Ishikawa (cell line): ENCODE data around the gene UBALD2.

Source experiments
- CEBPB ChIP-seq: IDR thresholded peaks from 2 replicates; pipeline ENCODE4 v1.6.1; 2012
- CREB1 ChIP-seq: IDR thresholded peaks from 2 replicates; pipeline ENCODE4 v1.6.1; 2012; ENCODE audit warnings: low read depth
- EGR1 ChIP-seq: IDR thresholded peaks from 2 replicates; pipeline ENCODE4 v1.6.1; 2012
- EP300 ChIP-seq: IDR thresholded peaks from 2 replicates; pipeline ENCODE4 v1.6.1; 2012; ENCODE audit warnings: borderline replicate concordance
- FOXM1 ChIP-seq: IDR thresholded peaks from 2 replicates; pipeline ENCODE4 v1.6.1; 2012; ENCODE audit warnings: low read depth, borderline replicate concordance
- NFIC ChIP-seq: IDR thresholded peaks from 2 replicates; pipeline ENCODE4 v1.6.1; 2012
- RAD21 ChIP-seq: IDR thresholded peaks from 2 replicates; pipeline ENCODE4 v1.6.1; 2012; ENCODE audit warnings: low read depth
- TAF1 ChIP-seq: IDR thresholded peaks from 2 replicates; pipeline ENCODE4 v1.6.1; 2012; ENCODE audit warnings: low read depth, mild to moderate bottlenecking
- TCF12 ChIP-seq: IDR thresholded peaks from 2 replicates; pipeline ENCODE4 v1.6.1; 2012; ENCODE audit warnings: low read depth
- TEAD4 ChIP-seq: IDR thresholded peaks from 2 replicates; pipeline ENCODE4 v1.6.1; 2012
- YY1 ChIP-seq: IDR thresholded peaks from 2 replicates; pipeline ENCODE4 v1.6.1; 2012; ENCODE audit warnings: low read depth
- ZBTB7A ChIP-seq: IDR thresholded peaks from 2 replicates; pipeline ENCODE4 v1.6.1; 2012; ENCODE audit warnings: low read depth
- TF ChIP-seq, protein P1 (sequence below): IDR thresholded peaks from 2 replicates; pipeline ENCODE4 v1.6.1; 2012
- TF ChIP-seq, protein P2 (sequence below): IDR thresholded peaks from 2 replicates; pipeline ENCODE4 v1.6.1; 2012
- TF ChIP-seq, protein P3 (sequence below): IDR thresholded peaks from 2 replicates; pipeline ENCODE4 v1.6.1; 2012; ENCODE audit warnings: low read depth, mild to moderate bottlenecking

Gene UBALD2

DNA sequence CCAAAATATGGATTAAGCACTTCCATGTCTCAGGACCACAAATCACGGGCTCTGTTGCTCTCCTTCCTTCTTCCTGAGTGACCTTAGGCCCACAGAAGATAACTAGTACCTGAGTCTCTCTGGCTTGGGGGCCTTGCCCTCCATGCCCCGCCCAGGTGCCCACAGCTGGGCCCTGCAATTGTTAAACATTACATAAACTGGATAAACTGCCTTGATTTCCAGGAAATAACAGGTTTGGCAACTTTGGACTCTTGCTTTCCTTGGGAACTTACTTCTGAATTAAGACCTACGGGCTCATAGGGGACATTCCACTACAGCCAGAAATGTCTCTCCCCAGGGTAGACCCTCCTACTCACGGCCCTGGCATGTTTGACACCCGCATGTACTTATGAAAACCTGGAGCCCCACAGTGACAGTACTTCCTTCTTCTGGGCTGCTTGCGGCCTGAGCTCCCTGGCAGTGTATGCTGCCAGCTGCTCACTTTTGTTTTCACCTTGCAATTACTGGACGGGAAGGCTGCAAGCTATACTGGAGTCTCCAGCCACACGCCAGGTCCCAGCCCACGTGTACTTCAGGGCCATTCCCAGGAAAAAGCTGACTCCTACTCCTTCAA is 2.3 kb upstream of the UBALD2 start:
- no peak for TF ChIP-seq TEAD4
- no peak for TF ChIP-seq TAF1
- TF ChIP-seq, protein P1, sequence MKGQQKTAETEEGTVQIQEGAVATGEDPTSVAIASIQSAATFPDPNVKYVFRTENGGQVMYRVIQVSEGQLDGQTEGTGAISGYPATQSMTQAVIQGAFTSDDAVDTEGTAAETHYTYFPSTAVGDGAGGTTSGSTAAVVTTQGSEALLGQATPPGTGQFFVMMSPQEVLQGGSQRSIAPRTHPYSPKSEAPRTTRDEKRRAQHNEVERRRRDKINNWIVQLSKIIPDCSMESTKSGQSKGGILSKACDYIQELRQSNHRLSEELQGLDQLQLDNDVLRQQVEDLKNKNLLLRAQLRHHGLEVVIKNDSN = no peak
- TF ChIP-seq EP300 = no peak; the same call in 1 of the 2 replicates
- TF ChIP-seq RAD21 = no peak
- TF ChIP-seq CREB1 = no peak
- TF ChIP-seq, protein P2, sequence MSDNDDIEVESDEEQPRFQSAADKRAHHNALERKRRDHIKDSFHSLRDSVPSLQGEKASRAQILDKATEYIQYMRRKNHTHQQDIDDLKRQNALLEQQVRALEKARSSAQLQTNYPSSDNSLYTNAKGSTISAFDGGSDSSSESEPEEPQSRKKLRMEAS = peak; percentile 18; the same call in 1 of the 2 replicates
- no peak for TF ChIP-seq YY1
- no peak for TF ChIP-seq ZBTB7A
- TF ChIP-seq, protein P3, sequence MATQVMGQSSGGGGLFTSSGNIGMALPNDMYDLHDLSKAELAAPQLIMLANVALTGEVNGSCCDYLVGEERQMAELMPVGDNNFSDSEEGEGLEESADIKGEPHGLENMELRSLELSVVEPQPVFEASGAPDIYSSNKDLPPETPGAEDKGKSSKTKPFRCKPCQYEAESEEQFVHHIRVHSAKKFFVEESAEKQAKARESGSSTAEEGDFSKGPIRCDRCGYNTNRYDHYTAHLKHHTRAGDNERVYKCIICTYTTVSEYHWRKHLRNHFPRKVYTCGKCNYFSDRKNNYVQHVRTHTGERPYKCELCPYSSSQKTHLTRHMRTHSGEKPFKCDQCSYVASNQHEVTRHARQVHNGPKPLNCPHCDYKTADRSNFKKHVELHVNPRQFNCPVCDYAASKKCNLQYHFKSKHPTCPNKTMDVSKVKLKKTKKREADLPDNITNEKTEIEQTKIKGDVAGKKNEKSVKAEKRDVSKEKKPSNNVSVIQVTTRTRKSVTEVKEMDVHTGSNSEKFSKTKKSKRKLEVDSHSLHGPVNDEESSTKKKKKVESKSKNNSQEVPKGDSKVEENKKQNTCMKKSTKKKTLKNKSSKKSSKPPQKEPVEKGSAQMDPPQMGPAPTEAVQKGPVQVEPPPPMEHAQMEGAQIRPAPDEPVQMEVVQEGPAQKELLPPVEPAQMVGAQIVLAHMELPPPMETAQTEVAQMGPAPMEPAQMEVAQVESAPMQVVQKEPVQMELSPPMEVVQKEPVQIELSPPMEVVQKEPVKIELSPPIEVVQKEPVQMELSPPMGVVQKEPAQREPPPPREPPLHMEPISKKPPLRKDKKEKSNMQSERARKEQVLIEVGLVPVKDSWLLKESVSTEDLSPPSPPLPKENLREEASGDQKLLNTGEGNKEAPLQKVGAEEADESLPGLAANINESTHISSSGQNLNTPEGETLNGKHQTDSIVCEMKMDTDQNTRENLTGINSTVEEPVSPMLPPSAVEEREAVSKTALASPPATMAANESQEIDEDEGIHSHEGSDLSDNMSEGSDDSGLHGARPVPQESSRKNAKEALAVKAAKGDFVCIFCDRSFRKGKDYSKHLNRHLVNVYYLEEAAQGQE = no peak
- TF ChIP-seq TCF12 = no peak
- no peak for TF ChIP-seq CEBPB
- 0 out of 2 replicates have a peak, but pooled peaks have one; percentile 22 for TF ChIP-seq FOXM1
- no peak for TF ChIP-seq NFIC
- TF ChIP-seq EGR1 = no peak

DNA sequence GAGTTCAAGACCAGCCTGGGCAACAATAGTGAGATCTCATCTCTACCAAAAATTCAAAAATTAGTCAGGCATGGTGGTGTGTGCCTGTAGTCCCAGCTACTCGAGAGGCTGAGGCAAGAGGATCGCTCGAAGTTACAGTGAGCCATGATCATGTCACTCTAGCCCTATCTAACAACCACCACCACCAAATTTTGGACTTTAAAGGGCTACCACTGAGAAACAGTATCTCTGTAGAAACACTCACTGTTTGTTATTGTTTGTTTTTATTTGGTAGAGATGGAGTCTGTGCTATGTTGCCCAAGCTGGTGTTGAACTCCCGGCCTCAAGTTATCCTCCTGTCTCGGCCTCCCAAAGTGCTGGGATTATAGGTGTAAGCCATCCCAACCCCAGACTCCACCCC is 1.3 kb upstream of the UBALD2 start:
- TF ChIP-seq RAD21 (no peak), CREB1 (no peak), CEBPB (no peak), TCF12 (no peak), YY1 (no peak), TAF1 (no peak), NFIC (no peak), TEAD4 (no peak), EGR1 (no peak), ZBTB7A (no peak), FOXM1 (no peak), EP300 (no peak)
- TF ChIP-seq, protein P1 = no peak
- TF ChIP-seq, protein P2 = no peak
- TF ChIP-seq, protein P3 = no peak

DNA sequence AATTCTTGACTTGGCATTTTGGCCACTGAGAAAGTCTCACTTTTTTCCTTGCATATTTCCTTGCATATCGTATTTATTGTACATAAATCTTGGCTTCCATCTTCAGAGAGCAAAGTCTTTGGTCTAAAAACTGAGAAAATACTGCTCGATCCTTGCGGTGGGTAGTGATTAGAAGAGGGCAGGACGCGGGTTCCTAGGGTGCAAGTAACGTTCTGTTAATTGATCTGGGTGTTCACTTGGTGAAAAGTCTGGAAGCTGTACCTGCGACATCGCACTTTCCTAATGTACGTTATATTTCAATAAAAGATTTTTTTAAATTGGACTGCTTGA is 758 bp upstream of the UBALD2 start:
- TF ChIP-seq, protein P1 = no peak
- TF ChIP-seq ZBTB7A (no peak), YY1 (no peak), EGR1 (no peak), FOXM1 (no peak), NFIC (no peak), TEAD4 (no peak), EP300 (no peak), TAF1 (no peak), CEBPB (no peak), RAD21 (no peak), CREB1 (no peak), TCF12 (no peak)
- TF ChIP-seq, protein P3 = no peak
- TF ChIP-seq, protein P2 = no peak
